Measurements from ENCODE around the gene NPVF. TPM values are rescaled to one million over a fixed set of nuclear protein-coding genes. Genes with fewer than 3 reads are reported as not detected.

Gene NPVF
- total RNA-seq, 2 experiments from 2014 or later, result not detected

Other genes starting within 250 kb of the NPVF start
- 10 to 100 TPM; 40.8 to 44.1 TPM for gene OSBPL3, start 248.3 kb downstream of the NPVF start, total RNA-seq
- gene CYCS, start 103.2 kb downstream of the NPVF start, total RNA-seq, result 100 to 1,000 TPM; 393 to 409 TPM